Esophagus squamous epithelium (tissue), 4 donors: ENCODE results near the gene MAP3K5.

Experiments used
- CTCF ChIP-seq, 6 experiments: fragments of 450-650 bp in 4 of 6; fragments of 200-600 bp in 2 of 6; sonication (generic) in 2 of 6; IDR thresholded peaks; one replicate each; pipeline ENCODE4 v1.5.1; 2016 to 2019; ENCODE audit warnings: antibody characterized with exemption in 6 of 6, mild to moderate bottlenecking in 4 of 6, moderate library complexity in 4 of 6
- POLR2A ChIP-seq, 4 donors: fragments of 450-650 bp; IDR thresholded peaks; one replicate each; pipeline ENCODE4 v1.6.1; 2017; ENCODE audit warnings: antibody characterized with exemption in 4 of 4, mild to moderate bottlenecking in 4 of 4, moderate library complexity in 3 of 4

GRCh38 chr6:136535017-136535765, 257.1 kb downstream of the MAP3K5 start:
- TF ChIP-seq CTCF (IDR thresholded peaks at IDR 0.05) (no peak), POLR2A (IDR thresholded peaks at IDR 0.05) (no peak)
